SU-DHL-6 (cell line): ENCODE measurements around the gene PYROXD2.

Experiments
- H2AFZ ChIP-seq: fragments of 200-600 bp; sonication (generic); 2 replicates; pipeline ENCODE4 v1.6.1; 2014; ENCODE audit warnings: low read depth, mild to moderate bottlenecking, moderate library complexity, mixed read lengths, antibody characterized with exemption, low read length; ENCODE audit not compliant: severe bottlenecking
- H3F3A ChIP-seq: fragments of 200-600 bp; shearing (Covaris generic); 2 replicates; pipeline ENCODE4 v1.6.0; 2016; ENCODE audit warnings: antibody characterized with exemption, mild to moderate bottlenecking; ENCODE audit not compliant: insufficient read depth
- H3K27ac ChIP-seq: fragments of 200-600 bp; sonication (generic); 2 replicates; pipeline ENCODE4 v1.5.1; 2016; ENCODE audit warnings: low read depth, mild to moderate bottlenecking, low read length, moderate library complexity, mixed read lengths
- H3K27me3 ChIP-seq: fragments of 200-600 bp; sonication (generic), shearing (Covaris generic); 2 replicates; pipeline ENCODE4 v1.6.0; 2014; ENCODE audit warnings: mild to moderate bottlenecking, low read length
- H3K36me3 ChIP-seq: fragments of 200-600 bp; sonication (generic); 2 replicates; pipeline ENCODE4 v1.6.1; 2014; ENCODE audit warnings: mild to moderate bottlenecking, low read length, mixed read lengths
- H3K4me2 ChIP-seq: fragments of 300-600, 200-600 bp; shearing (Covaris generic), sonication (generic); 2 replicates; pipeline ENCODE4 v1.6.0; 2014; ENCODE audit warnings: low read length, low read depth, mild to moderate bottlenecking; ENCODE audit not compliant: poor library complexity, severe bottlenecking
- H3K4me3 ChIP-seq: fragments of 200-600 bp; sonication (generic); 2 replicates; pipeline ENCODE4 v1.5.1; 2014; ENCODE audit warnings: antibody characterized with exemption, low read length, mild to moderate bottlenecking, mixed read lengths; ENCODE audit not compliant: insufficient read depth, poor library complexity, severe bottlenecking
- H3K79me2 ChIP-seq: fragments of 200-600 bp; sonication (generic); 2 replicates; pipeline ENCODE4 v1.6.1; 2014; ENCODE audit warnings: mild to moderate bottlenecking, low read length, moderate library complexity; ENCODE audit not compliant: insufficient read depth
- H3K9ac ChIP-seq: fragments of 200-600 bp; sonication (generic); 2 replicates; pipeline ENCODE4 v1.7.0; 2014; ENCODE audit warnings: mild to moderate bottlenecking, low read length
- H3K9me2 ChIP-seq: fragments of 200-600 bp; sonication (generic); replicated peaks from 2 replicates; pipeline ENCODE4 v1.6.1; 2014; ENCODE audit warnings: low read length; ENCODE audit not compliant: insufficient read depth
- H3K9me3 ChIP-seq: fragments of 200-600 bp; sonication (generic); 2 replicates; pipeline ENCODE4 v1.6.1; 2014; ENCODE audit warnings: low read length, mixed read lengths; ENCODE audit not compliant: insufficient read depth
- H4K20me1 ChIP-seq: fragments of 200-600 bp; sonication (generic); 2 replicates; pipeline ENCODE4 v1.6.1; 2014; ENCODE audit warnings: low read depth, mild to moderate bottlenecking, antibody characterized with exemption, low read length, moderate library complexity, mixed read lengths
- CTCF ChIP-seq: fragments of 200-600 bp; sonication (generic); IDR thresholded peaks from one replicate; pipeline ENCODE4 v1.5.1; 2017; ENCODE audit warnings: antibody characterized with exemption, mild to moderate bottlenecking, low read length, moderate library complexity; ENCODE audit not compliant: insufficient read depth, poor library complexity, severe bottlenecking
- EZH2phosphoT487 ChIP-seq: fragments of 200-600 bp; sonication (generic), shearing (Covaris generic); conservative IDR thresholded peaks from 2 replicates; pipeline ENCODE4 v1.6.1; 2018; ENCODE audit warnings: mild to moderate bottlenecking, antibody characterized with exemption, low read length, moderate library complexity, mixed read lengths

PYROXD2 gene

GRCh38 chr10:98380493-98381339 is 34.3 kb downstream of the PYROXD2 start:
- Histone ChIP-seq H3K9me3 (no peaks in the 10 kb centered on the region), H3K4me2 (no peak overlapping the region), H3K79me2 (no peaks in the 10 kb centered on the region), H3K27ac (no peak overlapping the region), H4K20me1 (no peaks in the 10 kb centered on the region), H3K4me3 (no peak overlapping the region), H3K27me3 (no peaks in the 10 kb centered on the region), H3K36me3 (no peaks in the 10 kb centered on the region), H2AFZ (no peak overlapping the region), H3K9me2 (no peaks in the 10 kb centered on the region), H3F3A (no peaks in the 10 kb centered on the region), H3K9ac (no peak overlapping the region)
- TF ChIP-seq CTCF (no peak), EZH2phosphoT487 (no peak)

GRCh38 chr10:98378722-98379121 is 36.3 kb downstream of the PYROXD2 start:
- no peaks in the 10 kb centered on the region for H3K9me2 ChIP-seq
- H3K4me2 ChIP-seq, result no peak overlapping the region
- H3K79me2 ChIP-seq, result no peaks in the 10 kb centered on the region
- no peaks in the 10 kb centered on the region for H3K9me3 ChIP-seq
- no peak overlapping the region for H3K4me3 ChIP-seq
- H3F3A ChIP-seq, result no peaks in the 10 kb centered on the region
- H4K20me1 ChIP-seq, result no peaks in the 10 kb centered on the region
- no peak overlapping the region for H3K27ac ChIP-seq
- no peak overlapping the region for H3K9ac ChIP-seq
- H3K27me3 ChIP-seq, result no peaks in the 10 kb centered on the region
- H3K36me3 ChIP-seq, result no peaks in the 10 kb centered on the region
- no peak overlapping the region for H2AFZ ChIP-seq
- TF ChIP-seq EZH2phosphoT487 (no peak), CTCF (no peak)

- Histone ChIP-seq H3K9ac (no peak overlapping the region), H3K36me3 (no peaks in the 10 kb centered on the region), H3K9me2 (no peaks in the 10 kb centered on the region), H3K27ac (no peak overlapping the region), H3K79me2 (no peaks in the 10 kb centered on the region), H2AFZ (no peak overlapping the region), H3K27me3 (no peaks in the 10 kb centered on the region), H4K20me1 (no peaks in the 10 kb centered on the region), H3K4me2 (no peak overlapping the region), H3F3A (no peaks in the 10 kb centered on the region), H3K4me3 (no peak overlapping the region), H3K9me3 (no peaks in the 10 kb centered on the region)
- no peak for TF ChIP-seq EZH2phosphoT487
- no peak for TF ChIP-seq CTCF
These were observed 37.4 kb downstream of the PYROXD2 start for GRCh38 chr10:98377536-98377935.
